HL-60/S4 treated with retinoic acid at 250 ng/mL for 4 days and 3 days (cell line): ENCODE data around the gene CFAP100.

Experiments used
- in situ Hi-C: fragments of 300-500 bp; cut with MboI; formaldehyde crosslinking; loops from 2 replicates; pipeline ENCODE4 v1.7.0; 2022; ENCODE audit warnings: low sequenced_read_pairs

The CFAP100 gene

GRCh38 chr3:126356373-126357264 is 38.1 kb upstream of the CFAP100 start:
- in situ Hi-C loops = no loop called here

GRCh38 chr3:126357295-126358037 is 37.2 kb upstream of the CFAP100 start, which contains the start of gene KLF15:
KLF15 (minus strand) TSS chr3:126357408; CDS start chr3:126352922, 4,486 bp downstream.
- in situ Hi-C loops = no loop called here

- in situ Hi-C loops = no loop called here
Observed at GRCh38 chr3:126358038-126358815, 36.5 kb upstream of the CFAP100 start.

DNA sequence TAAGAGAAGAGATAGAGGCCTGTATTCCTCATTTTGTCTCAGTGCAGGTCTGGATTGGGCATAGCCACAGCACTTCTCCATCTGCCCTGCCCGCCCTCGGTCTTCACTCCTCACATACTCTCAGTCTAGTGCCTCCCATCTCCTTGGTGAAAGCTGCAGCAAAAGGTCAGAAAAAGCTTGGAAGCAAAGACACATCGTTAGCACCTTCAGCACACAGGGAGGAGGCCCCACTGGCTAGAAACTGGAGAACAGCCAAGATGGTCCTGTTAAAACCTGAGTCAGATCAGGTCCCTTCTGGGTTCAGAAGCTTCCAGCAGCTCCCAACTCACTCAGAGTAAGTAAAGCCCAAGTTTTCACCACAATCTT is 35.9 kb upstream of the CFAP100 start:
- in situ Hi-C loops = no loop called here

GRCh38 chr3:126360046-126360713 is 34.5 kb upstream of the CFAP100 start:
- in situ Hi-C loops = no loop called here

- in situ Hi-C loops = no loop called here
Observed at GRCh38 chr3:126360714-126361060, 34.0 kb upstream of the CFAP100 start.

- in situ Hi-C loops = no loop called here
Observed at GRCh38 chr3:126361211-126361610, 33.5 kb upstream of the CFAP100 start.

DNA sequence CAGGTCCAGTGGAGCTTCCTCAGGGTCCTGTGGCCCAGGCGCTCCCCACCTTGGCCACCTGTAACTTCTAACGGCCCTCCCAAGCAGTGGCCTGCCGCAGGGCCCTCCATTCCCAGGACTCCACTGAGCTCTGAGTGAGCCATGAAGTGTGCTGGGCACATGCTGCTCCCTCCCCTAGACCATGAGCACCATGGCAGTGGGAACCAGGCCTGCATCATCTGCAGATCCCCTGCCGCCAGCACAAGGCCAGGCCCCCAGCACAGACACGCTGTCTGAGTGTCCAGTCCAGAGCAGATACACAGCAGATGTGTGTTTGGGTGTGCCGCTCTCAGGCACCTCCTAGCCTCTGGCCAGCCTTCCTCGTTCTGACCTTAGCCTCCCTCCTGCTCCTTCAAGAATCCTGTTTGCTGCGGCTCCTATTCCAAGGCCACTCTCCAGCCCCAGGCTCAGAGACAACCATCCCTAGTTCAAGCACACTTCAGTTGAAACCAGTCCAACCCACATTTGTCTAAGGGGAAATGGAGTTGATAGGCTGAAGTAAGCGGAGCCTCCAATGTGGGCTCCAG is 30.5 kb upstream of the CFAP100 start:
- in situ Hi-C loops = no loop called here

- in situ Hi-C loops = no loop called here
Observed at GRCh38 chr3:126364731-126365301, 29.9 kb upstream of the CFAP100 start.

GRCh38 chr3:126365351-126366277 is 29.1 kb upstream of the CFAP100 start:
- in situ Hi-C loops = no loop called here

DNA sequence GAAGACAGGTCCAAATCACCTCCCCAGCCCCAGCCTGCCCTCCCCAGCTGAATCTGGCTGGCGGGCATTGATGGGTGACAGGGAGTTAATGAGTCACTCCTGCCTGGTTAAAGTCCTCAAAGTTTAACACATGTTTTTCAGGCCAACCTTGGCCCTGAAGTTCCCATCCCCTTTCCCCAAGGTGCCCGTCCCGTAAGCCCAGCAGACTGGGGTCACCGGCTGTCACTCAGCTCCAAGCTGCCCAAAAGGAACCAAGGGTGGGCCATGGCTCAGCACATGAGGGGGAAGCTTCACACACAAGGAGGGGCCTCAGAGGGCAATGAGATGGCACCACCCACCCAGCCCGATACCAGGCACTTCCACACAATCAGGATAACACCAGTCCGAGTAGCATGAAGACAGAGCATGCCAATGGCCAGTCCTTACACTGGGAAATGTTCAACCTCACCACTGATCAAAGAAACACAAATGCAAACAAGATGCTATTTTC is 27.3 kb upstream of the CFAP100 start:
- in situ Hi-C loops = no loop called here

- in situ Hi-C loops = no loop called here
Observed at GRCh38 chr3:126369490-126369889, 25.2 kb upstream of the CFAP100 start.

GRCh38 chr3:126370055-126370454 is 24.7 kb upstream of the CFAP100 start:
- in situ Hi-C loops = no loop called here

GRCh38 chr3:126370606-126371005 is 24.1 kb upstream of the CFAP100 start:
- in situ Hi-C loops = no loop called here

DNA sequence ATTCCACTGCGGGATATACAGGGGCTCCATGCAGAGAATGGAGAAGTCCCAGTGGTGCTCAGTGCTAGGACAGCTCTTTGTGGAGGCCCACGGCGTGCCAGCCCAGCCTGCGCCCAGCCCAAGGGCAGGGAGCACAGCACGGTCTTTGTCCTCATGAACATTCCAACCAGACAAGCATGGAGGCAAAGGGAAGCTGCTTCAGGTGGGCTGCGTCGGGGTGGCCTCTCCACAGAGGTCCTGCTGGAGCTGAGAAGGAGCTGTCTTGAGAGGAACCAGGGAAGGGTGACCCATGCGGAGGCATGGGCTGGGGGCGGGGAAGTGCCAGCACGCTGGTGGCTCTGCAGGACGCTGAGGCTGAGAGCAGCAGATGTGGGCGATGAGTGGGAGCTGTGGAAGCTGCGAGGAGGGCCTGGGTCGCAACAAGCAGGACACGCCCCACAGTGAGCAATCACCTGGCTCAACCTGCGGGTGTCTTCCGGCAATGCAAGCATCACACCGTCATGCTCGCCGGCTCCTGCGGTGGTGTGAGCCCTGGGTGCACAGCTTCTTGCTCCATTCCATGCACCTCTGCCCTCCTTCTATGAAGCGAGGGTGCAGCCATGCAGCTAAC is 23.5 kb upstream of the CFAP100 start:
- in situ Hi-C loops = no loop called here

- in situ Hi-C loops = no loop called here
Observed at GRCh38 chr3:126372413-126373145, 22.1 kb upstream of the CFAP100 start.

- in situ Hi-C loops = no loop called here
Observed at GRCh38 chr3:126373146-126373613, 21.5 kb upstream of the CFAP100 start.
